ENCODE results near the gene ANKRD33B.
A peak's percentile ranks its signal among the peaks of the same experiment; 100 is the strongest.
"Not testable (repeated sequence)": the region's sequence is repeated elsewhere in the genome, so short reads cannot be mapped to it uniquely, and the experiment has no call there.

Gene ANKRD33B

DNA sequence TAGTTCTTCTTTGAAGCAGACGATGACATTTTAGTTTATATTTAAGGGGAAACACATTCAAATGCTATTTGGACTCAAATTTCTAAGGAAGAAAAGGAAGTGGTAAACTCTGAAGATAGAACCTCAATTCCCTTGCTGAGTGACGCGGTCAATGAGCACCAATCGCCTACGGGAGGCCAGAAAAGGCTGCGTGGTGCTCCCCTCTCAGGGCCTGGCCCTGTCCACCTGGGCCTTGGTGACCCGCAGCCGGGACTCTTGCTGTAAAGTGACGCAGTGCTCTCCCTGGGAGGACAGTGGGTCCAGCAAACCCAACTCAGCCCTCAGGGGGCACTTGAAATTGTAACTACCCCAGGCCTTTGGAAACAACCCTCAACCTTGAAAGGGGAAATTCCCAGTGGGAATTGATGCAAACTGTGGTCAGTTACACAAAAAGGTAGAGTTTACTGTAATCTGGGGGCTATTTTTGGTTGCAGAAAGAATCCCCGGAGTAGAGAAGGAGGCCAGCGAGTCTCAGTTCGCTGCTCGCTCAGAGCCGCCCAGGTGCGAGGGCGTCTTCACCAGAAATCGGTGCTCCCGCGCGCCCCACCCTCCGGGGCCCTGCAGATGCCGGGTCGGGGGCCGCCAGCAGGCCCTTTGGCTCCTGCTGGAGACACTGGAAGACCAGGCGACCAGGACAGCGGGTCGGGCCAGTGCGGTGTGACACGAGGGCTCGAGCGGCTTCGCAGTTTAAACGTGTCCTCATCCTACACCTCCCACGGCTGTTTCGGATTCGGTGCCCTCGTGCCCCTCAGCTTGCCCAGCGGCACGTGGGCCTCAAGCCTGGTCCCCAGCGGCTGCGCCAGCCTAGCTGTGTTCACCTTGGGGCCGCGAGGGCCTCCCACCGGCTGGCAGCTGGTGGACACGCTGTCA, 1.4 kb upstream of the ANKRD33B start:
- peaks cover 4% of the 10 kb centered on the region for H3K36me3 Mint-ChIP-seq (ENCODE audit: low read depth)
- H3K27ac Mint-ChIP-seq: peak overlapping the region; percentile 67
- peaks cover 48% of the 10 kb centered on the region for H3K4me1 Mint-ChIP-seq (ENCODE audit: low read depth)
- H3K9me3 Mint-ChIP-seq: no peaks in the 10 kb centered on the region
- H3K27me3 Mint-ChIP-seq: no peaks in the 10 kb centered on the region
- H3K4me3 Mint-ChIP-seq: peak overlapping the region; percentile 58

DNA sequence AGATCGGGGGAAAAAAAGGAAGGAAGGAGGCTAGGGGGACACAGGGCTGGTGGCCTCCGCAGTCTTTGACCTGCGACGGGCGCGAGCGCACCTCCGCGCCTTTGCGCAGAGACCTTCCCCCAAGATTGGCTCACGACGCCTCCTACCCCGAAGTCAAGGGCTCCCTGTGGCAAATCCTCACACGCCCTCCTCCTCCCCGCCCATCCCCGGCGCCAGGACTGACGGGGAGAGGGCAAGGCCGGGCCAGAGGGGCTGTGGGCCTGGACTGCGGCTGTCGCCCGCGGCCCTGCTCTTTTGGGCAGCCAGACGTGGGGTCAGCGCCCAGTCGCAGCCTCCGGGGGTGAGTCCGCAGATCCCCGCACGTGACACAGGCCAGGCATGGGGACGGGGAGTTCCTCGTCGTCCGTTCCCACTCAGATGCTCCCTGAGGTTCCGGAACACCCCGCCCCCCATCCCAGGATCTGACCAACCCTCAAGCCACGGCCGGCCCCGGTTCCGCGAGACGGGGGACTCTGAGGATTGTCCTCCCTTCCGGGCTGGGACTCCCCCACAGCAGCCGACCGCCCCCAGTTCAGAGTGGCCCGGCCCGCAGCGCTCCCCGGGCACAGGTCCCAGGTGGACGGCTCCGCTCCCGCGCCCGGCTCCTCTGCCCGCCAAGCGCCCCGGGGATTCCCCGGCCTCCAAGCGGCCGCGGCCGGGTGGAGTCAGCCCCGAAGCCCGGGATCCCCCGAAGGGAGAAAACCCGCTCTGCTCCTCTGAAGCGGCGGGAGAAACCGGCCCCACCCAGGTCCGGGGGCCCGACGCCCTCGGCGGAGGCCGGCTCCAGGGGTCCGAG, 543 bp upstream of the ANKRD33B start:
- Mint-ChIP-seq H3K36me3 (ENCODE audit: low read depth) (peaks cover 10% of the 10 kb centered on the region), H3K4me3 (peak overlapping the region; percentile 58), H3K27ac (peak overlapping the region; percentile 26), H3K27me3 (no peaks in the 10 kb centered on the region), H3K4me1 (ENCODE audit: low read depth) (peaks cover 45% of the 10 kb centered on the region), H3K9me3 (no peaks in the 10 kb centered on the region)

DNA sequence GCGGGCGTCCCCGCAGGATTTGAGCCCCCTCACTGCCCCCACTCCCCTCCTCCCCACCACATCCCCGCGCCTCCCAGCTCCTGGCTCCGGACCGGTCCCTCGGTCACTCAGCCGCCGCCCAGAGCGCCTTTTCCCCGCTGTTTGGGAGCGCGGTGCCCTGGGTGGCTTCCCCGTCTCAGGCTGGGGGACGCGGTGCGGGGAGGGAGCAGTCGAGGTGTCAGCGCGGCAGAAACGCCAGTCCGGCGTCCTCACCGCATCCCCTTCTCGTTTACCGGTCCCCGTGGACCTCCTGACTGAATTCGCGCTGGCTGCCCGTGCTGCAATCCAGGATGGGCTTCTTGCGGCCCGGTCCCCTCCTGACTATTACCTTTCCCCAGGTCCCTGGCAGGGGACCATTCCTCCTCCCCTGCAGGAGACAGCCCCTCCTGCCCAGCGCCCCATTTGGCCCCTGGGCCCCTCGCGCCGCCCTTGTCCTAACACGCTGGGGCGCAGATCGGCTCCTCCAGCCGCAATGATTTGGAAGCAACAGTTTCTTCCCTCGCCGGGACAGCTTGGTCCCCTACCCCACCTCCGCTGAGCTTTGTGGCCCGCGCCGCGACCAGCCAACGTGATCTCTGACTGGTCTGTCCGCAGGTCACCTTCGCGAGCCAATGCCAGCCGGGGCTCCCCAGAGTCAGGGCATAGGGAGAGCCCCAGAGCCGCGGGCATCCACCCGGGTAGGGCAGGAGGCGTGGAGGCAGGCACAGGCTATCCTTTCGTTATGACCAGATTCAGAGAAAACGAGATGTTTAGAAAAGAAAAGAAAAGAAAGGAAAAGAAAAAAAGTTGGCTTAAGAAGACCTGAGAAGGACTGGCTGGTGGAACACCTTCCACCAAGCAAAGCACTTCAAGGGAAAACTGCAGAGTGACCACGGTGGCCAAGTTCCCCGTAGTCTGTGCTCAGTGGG, 1.2 kb downstream of the ANKRD33B start:
- Mint-ChIP-seq H3K4me3 (peak overlapping the region; percentile 88), H3K27ac (peak overlapping the region; percentile 78), H3K4me1 (ENCODE audit: low read depth) (peaks cover 46% of the 10 kb centered on the region), H3K27me3 (no peaks in the 10 kb centered on the region), H3K36me3 (ENCODE audit: low read depth) (peaks cover 10% of the 10 kb centered on the region), H3K9me3 (no peaks in the 10 kb centered on the region)

DNA sequence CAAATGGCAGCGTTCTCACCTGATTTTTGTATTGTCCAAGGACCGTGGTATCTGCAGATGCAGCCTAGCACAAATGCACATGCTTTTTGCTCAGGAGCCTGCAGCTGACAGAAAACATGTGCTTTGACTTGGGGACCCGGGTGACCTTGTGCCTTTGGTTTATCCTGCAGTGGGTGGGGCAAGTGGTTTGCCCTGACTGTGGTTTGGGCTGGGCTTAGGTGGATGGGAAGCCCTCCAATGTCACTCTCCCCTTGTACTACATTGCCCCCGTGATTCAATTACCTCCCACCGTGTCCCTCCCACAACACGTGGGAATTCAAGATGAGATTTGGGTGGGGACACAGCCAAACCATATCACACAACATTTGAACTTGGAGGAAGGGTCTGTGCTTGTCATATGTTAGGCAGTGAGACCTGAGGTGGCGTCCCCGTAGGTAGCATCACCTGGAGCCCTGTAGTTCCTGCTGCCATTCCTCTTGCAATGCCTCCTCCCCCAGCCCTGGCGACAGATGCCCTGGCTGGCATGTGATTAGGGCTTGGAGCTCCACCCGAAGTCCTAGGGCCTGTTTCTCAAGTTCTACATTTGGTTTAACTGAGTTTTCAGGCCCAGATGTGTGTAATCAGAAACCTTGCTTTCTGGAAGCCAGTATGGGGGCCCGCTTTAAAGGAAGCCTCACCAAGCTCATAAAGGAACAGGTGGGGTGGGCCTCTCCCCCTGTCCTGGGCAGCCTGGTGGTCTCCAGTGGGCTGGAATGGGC, 2.1 kb downstream of the ANKRD33B start:
- Mint-ChIP-seq H3K4me3 (peak overlapping the region; percentile 88), H3K9me3 (no peaks in the 10 kb centered on the region), H3K36me3 (ENCODE audit: low read depth) (peaks cover 10% of the 10 kb centered on the region), H3K27ac (no peak overlapping the region), H3K27me3 (no peaks in the 10 kb centered on the region), H3K4me1 (ENCODE audit: low read depth) (peaks cover 44% of the 10 kb centered on the region)

DNA sequence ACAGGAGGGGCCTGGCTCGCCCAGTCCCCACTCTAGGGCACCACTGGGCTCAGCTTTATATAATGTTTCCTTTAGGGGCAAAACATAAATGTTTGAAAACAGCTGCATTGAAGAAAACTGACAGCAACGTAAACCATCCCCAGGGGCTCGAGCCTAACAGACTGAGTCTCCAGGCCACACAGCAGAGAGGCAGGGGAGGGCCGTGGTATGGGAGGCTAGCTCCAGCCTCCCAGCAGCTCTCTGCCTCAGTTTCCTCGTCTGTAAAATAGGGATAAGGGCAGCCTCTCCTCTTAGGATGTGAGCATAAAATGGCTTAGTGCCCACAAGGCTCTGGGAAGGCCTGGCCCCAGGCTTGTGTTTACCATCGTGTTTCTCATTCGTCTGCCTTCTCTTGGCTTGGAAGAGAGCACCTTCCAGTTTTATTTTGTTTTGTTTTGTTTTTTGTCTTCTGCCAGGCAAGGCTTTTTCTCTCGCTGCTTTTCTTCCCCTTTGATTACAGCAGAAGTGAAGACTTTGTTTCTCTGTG, 2.7 kb downstream of the ANKRD33B start:
- Mint-ChIP-seq H3K9me3 (no peaks in the 10 kb centered on the region), H3K36me3 (ENCODE audit: low read depth) (peaks cover 10% of the 10 kb centered on the region), H3K4me1 (ENCODE audit: low read depth) (peaks cover 39% of the 10 kb centered on the region), H3K4me3 (peak overlapping the region; percentile 88), H3K27me3 (no peaks in the 10 kb centered on the region), H3K27ac (no peak overlapping the region)

DNA sequence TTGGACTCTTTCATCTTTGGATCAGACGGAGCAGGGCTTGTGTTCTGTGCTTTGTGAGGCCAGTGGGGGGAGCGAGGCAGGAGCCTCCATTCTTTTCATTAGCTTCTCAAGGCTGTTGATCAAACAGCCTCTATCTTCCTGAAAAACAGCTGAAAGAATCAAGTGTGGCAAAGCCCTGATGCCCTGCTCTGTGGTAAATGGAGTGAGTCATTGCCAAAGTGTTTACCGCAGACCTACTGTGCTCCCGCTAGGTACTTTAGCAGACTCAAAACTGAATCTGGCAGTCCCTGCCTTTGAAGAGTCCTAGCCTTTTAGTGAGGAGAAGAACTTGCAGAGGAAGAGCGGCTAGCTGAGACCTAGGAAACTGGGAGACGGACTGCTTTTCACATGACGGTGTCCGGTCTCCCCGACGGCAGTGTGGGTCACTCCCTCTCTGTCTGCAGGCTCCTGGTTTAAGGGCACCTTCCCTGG, 3.3 kb downstream of the ANKRD33B start:
- Mint-ChIP-seq H3K36me3 (ENCODE audit: low read depth) (peaks cover 10% of the 10 kb centered on the region), H3K4me3 (peak overlapping the region; percentile 88), H3K27ac (no peak overlapping the region), H3K27me3 (no peaks in the 10 kb centered on the region), H3K4me1 (ENCODE audit: low read depth) (peaks cover 36% of the 10 kb centered on the region), H3K9me3 (no peaks in the 10 kb centered on the region)

DNA sequence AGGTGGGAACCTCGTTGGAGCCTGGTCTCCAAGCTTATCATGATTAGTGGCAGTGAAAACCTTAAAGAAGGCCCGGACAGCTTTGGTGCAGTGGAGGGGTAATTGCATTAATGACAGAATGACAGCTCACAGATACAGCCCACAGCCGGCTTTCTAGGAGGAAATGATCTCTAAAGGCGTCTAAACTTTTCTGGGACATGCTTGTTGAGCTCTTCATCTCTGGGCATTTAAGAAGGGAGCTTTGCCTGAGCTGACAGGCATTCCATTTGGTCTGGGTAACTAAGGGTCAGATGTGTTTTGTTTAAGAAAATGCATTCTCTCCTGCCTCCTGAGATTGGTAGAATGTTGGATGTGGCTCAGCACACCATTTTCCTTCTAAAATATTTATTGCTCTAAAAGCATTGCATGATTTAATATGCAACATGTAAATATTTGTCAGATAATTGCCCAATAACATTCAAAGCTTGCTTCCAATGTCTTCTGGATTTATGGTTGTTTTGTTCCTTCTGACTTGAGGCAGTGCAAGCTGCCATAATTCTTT, 4.0 kb downstream of the ANKRD33B start:
- Mint-ChIP-seq H3K9me3 (no peaks in the 10 kb centered on the region), H3K4me1 (ENCODE audit: low read depth) (peaks cover 36% of the 10 kb centered on the region), H3K27me3 (no peaks in the 10 kb centered on the region), H3K36me3 (ENCODE audit: low read depth) (peaks cover 10% of the 10 kb centered on the region), H3K27ac (no peak overlapping the region), H3K4me3 (peak overlapping the region; percentile 88)

DNA sequence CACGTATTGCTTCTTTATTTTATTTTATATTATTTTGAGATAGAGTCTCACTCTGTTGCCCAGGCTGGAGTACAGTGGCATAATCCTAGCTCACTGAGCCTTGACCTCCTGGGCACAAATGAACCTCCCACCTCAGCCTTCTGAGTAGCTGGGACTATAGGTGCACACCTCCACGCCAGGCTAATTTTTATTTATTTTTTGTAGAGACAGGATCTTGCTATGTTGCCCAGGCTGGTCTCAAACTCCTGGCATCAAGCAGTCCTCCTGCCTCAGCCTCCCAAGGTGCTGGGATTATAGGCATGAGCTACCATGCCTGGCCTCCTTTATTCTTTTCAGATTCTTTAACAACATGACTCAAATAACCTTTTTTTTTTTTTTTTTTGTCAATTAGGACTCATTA, 6.7 kb downstream of the ANKRD33B start:
- not testable (repeated sequence) for H3K27ac Mint-ChIP-seq
- Mint-ChIP-seq H3K4me1 (ENCODE audit: low read depth) (peaks cover 41% of the 10 kb centered on the region), H3K36me3 (ENCODE audit: low read depth) (peaks cover 14% of the 10 kb centered on the region)

DNA sequence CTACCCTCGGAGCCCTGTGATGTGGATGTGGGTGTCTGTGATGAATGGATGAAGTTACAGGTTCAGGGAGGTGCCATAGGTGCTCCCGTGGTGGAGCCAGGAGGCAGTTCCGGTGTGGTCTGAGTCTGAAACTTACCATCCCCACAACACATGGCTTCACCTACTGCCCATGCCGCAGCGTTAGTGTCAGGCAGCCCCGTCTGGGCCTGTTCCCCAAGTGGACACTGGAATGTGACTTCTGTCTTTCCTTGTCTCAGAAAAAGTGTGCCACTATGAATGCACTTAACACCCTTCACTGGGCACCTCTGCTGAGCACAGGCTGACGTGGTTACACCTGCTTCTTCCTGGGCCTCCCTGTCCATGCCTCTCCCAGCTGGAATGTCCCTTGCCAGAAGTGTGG, 8.6 kb downstream of the ANKRD33B start:
- peaks cover 17% of the 10 kb centered on the region for H3K36me3 Mint-ChIP-seq (ENCODE audit: low read depth)
- H3K9me3 Mint-ChIP-seq: no peaks in the 10 kb centered on the region
- H3K4me3 Mint-ChIP-seq: no peak overlapping the region
- peaks cover 36% of the 10 kb centered on the region for H3K4me1 Mint-ChIP-seq (ENCODE audit: low read depth)
- peaks cover 3% of the 10 kb centered on the region for H3K27me3 Mint-ChIP-seq
- H3K27ac Mint-ChIP-seq: no peak overlapping the region

More for the DNA sequence above, 6.7 kb downstream of the ANKRD33B start:
- H3K4me3 Mint-ChIP-seq, H3K9me3 Mint-ChIP-seq, H3K27me3 Mint-ChIP-seq: not testable (repeated sequence)

DNA sequence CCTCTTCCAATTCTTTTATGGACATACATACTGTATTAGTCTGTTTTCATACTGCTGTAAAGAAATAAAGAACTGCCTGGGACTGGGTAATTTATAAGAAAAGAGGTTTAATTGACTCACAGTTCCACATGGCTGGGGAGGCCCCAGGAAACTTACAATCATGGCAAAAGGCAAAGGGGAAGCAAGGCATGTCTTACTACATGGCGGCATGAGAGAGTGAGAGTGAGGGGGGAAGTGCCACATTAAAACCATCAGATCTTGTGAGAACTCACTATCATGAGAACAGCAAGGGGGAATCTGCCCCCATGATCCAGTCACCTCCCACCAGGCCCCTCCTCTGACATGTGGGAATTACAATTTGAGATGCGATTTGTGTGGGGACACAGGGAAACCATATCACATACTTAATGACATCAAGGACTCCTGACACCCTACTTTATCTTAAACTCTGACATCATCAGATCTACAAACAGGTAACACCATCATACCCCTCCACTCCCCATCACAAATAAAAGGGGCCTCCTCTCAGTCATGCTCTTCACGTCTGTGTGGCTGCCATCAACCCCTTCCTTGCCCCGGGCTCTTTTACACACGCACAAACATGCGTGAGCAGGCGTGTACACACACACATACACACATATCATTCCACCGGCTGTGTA, 9.7 kb downstream of the ANKRD33B start:
- Mint-ChIP-seq H3K36me3 (ENCODE audit: low read depth) (peaks cover 12% of the 10 kb centered on the region), H3K9me3 (no peaks in the 10 kb centered on the region), H3K4me3 (no peak overlapping the region), H3K27me3 (peaks cover 3% of the 10 kb centered on the region), H3K27ac (peak overlapping the region; percentile 29), H3K4me1 (ENCODE audit: low read depth) (peaks cover 42% of the 10 kb centered on the region)

DNA sequence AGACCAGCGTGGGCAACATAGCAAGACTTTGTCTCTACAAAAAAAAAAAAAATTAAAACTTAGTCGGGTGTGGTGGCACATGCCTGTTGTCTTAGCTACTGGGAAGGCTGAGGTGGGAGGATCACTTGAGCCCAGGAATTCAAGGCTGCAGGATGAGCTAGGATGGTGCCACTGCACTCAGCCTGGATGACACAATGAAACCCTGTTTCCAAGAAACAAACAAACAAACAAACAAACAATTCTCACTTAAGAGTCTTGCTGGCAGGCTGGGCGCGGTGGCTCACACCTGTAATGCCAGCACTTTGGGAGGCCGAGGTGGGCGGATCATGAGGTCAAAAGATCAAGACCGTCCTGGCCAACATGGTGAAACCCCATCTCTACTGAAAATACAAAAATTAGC, 11.0 kb downstream of the ANKRD33B start:
- H3K4me1 Mint-ChIP-seq (ENCODE audit: low read depth): peaks cover 55% of the 10 kb centered on the region
- H3K27me3 Mint-ChIP-seq, H3K27ac Mint-ChIP-seq, H3K4me3 Mint-ChIP-seq, H3K9me3 Mint-ChIP-seq: not testable (repeated sequence)
- peaks cover 12% of the 10 kb centered on the region for H3K36me3 Mint-ChIP-seq (ENCODE audit: low read depth)

DNA sequence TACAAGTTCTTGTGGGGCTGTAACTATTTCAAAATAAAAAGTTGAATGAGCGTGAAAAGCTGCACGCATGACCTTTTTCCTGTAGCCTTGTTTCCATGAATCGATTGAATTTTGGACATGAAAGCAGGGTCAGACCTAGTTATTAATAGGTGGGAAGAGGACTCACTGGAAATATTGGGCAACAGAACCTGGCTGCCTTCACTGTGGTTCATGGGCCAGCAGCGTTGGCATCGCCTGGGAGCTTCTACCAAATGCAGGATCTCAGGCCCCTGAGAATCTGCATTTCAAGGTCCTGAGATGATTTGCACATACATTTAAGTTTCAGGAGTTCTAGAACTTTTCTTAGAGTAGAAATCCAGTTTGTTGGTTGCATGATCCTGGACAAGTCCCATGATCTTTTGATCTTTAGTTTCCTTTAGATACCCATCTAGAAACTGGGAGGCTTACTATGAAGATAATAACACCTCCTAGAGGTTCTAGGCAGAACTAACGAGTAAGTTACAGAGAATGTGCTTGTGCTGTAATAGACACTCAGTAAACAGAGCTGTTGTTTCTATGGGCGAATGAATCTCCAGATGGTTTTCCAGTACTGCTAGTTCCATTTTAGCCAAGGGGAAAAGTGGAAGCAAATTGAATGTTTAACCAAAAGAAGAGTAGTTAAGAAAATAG, 12.4 kb downstream of the ANKRD33B start:
- peaks cover 12% of the 10 kb centered on the region for H3K36me3 Mint-ChIP-seq (ENCODE audit: low read depth)
- H3K4me3 Mint-ChIP-seq: no peak overlapping the region
- H3K27me3 Mint-ChIP-seq: peaks cover 3% of the 10 kb centered on the region
- H3K4me1 Mint-ChIP-seq (ENCODE audit: low read depth): peaks cover 69% of the 10 kb centered on the region
- no peaks in the 10 kb centered on the region for H3K9me3 Mint-ChIP-seq
- no peak overlapping the region for H3K27ac Mint-ChIP-seq
